Activated CD4-positive, alpha-beta T cell treated with anti-CD3 and anti-CD28 coated beads, Interleukin-10, Interleukin-2, amounts not matched to agents 100 ng/mL and 50 ng/mL, durations not matched to agents 16 hours and 8 hours (primary cell): Measurements from ENCODE around the gene MRGPRX4.
"Not testable (repeated sequence)": the region's sequence is repeated elsewhere in the genome, so short reads cannot be mapped to it uniquely, and the experiment has no call there.

Experiments used
- DNase-seq: peaks from one replicate; pipeline ENCODE4 v3.0.0-alpha.2; 2020

The MRGPRX4 gene

GRCh38 chr11:18172666-18173065, at the start of gene MRGPRX4:
TSS of gene MRGPRX4 (plus strand) at chr11:18172837. CDS start at chr11:18173257, 420 bp downstream.
- DNase-seq: no peak

- not testable (repeated sequence) for DNase-seq
These were observed 41.5 kb upstream of the MRGPRX4 start for GRCh38 chr11:18131115-18131514.

- no peak for DNase-seq
These were observed 40.3 kb upstream of the MRGPRX4 start, which contains the start of gene MRGPRX3 for GRCh38 chr11:18132341-18132740. TSS of gene MRGPRX3 (plus strand) at chr11:18132571. CDS start at chr11:18137203, 4,632 bp downstream.

- no peak for DNase-seq
These were observed 37.3 kb upstream of the MRGPRX4 start for GRCh38 chr11:18135308-18135707.

- no peak for DNase-seq
These were observed 35.3 kb upstream of the MRGPRX4 start for GRCh38 chr11:18137186-18137800.

- no peak for DNase-seq
These were observed 32.5 kb upstream of the MRGPRX4 start for GRCh38 chr11:18140145-18140544.

- no peak for DNase-seq
These were observed 28.4 kb upstream of the MRGPRX4 start for GRCh38 chr11:18144243-18144642.

GRCh38 chr11:18145025-18145424, 27.6 kb upstream of the MRGPRX4 start:
- DNase-seq: no peak

- peak; percentile 3 for DNase-seq
These were observed 26.8 kb upstream of the MRGPRX4 start for GRCh38 chr11:18145837-18146236.

GRCh38 chr11:18151581-18151980, 21.1 kb upstream of the MRGPRX4 start:
- no peak for DNase-seq

- no peak for DNase-seq
These were observed 4.3 kb upstream of the MRGPRX4 start for GRCh38 chr11:18168372-18168771.

- DNase-seq: no peak
These were observed 1.1 kb upstream of the MRGPRX4 start for GRCh38 chr11:18171377-18172000.

GRCh38 chr11:18173225-18173866, 709 bp downstream of the MRGPRX4 start:
- no peak for DNase-seq

GRCh38 chr11:18188796-18189195, 16.2 kb downstream of the MRGPRX4 start:
- DNase-seq: no peak

GRCh38 chr11:18189476-18190245, 17.0 kb downstream of the MRGPRX4 start:
- DNase-seq: not testable (repeated sequence)

- no peak for DNase-seq
These were observed 18.7 kb downstream of the MRGPRX4 start for GRCh38 chr11:18191376-18191775.

GRCh38 chr11:18193010-18193409, 20.4 kb downstream of the MRGPRX4 start:
- peak; percentile 11 for DNase-seq

GRCh38 chr11:18196532-18196931, 23.9 kb downstream of the MRGPRX4 start:
- DNase-seq: no peak

GRCh38 chr11:18197738-18198137, 25.1 kb downstream of the MRGPRX4 start:
- DNase-seq: not testable (repeated sequence)

- DNase-seq: peak; percentile 21
These were observed 31.1 kb downstream of the MRGPRX4 start for GRCh38 chr11:18203723-18204122.

GRCh38 chr11:18204220-18204619, 31.6 kb downstream of the MRGPRX4 start:
- DNase-seq: no peak

- no peak for DNase-seq
These were observed 32.1 kb downstream of the MRGPRX4 start for GRCh38 chr11:18204771-18205170.

GRCh38 chr11:18209058-18209457, 36.4 kb downstream of the MRGPRX4 start:
- no peak for DNase-seq
